GM10248 (cell line): ENCODE results near the gene PRSS12.

Experiments used
- CTCF ChIA-PET: fragments of 300-600 bp; sonication (Branson Sonifier 250); formaldehyde crosslinking; extraction: SDS; loops from one replicate; lab custom pipeline; 2021; ENCODE audit warnings: antibody characterized with exemption; lab: Yijun Ruan, JAX
- POLR2A ChIA-PET: fragments of 350-650 bp; sonication (Branson Sonifier 250); formaldehyde crosslinking; extraction: SDS; loops from one replicate; lab custom pipeline; 2020; ENCODE audit warnings: antibody characterized with exemption; lab: Yijun Ruan, JAX
- DNase-seq: peaks from one replicate; pipeline ENCODE4 v3.0.0; 2012; ENCODE audit errors: extremely low spot score
- TF ChIP-seq, protein P1 (sequence below): IDR thresholded peaks from 2 replicates; pipeline ENCODE4 v1.5.1; 2012; ENCODE audit warnings: mild to moderate bottlenecking, low read depth; ENCODE audit errors: extremely low read depth, missing control alignments, control extremely low read depth

Gene PRSS12

DNA sequence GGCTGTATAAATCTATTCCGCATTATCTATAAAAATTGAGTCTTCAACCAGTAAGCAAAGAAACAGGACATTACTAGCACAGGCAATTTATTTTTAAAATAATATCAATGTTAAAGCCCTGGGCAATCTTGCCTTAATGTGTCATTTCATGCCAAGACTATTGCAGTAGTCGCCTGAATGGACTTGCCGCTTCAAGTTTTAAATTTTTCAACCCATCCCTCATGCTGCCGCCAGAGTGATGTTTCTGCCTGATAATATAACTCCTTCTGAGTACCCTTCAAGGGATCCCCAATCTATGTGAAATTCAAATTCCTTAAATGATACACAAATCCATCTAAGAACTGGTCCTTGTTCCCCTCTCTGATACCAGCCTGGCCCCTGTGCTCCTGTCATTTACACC lies 66.9 kb downstream of the PRSS12 start:
- no peak for DNase-seq
- CTCF ChIA-PET: no interaction called here
- TF ChIP-seq, protein P1, sequence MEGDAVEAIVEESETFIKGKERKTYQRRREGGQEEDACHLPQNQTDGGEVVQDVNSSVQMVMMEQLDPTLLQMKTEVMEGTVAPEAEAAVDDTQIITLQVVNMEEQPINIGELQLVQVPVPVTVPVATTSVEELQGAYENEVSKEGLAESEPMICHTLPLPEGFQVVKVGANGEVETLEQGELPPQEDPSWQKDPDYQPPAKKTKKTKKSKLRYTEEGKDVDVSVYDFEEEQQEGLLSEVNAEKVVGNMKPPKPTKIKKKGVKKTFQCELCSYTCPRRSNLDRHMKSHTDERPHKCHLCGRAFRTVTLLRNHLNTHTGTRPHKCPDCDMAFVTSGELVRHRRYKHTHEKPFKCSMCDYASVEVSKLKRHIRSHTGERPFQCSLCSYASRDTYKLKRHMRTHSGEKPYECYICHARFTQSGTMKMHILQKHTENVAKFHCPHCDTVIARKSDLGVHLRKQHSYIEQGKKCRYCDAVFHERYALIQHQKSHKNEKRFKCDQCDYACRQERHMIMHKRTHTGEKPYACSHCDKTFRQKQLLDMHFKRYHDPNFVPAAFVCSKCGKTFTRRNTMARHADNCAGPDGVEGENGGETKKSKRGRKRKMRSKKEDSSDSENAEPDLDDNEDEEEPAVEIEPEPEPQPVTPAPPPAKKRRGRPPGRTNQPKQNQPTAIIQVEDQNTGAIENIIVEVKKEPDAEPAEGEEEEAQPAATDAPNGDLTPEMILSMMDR: no peak
- POLR2A ChIA-PET: no interaction called here

DNA sequence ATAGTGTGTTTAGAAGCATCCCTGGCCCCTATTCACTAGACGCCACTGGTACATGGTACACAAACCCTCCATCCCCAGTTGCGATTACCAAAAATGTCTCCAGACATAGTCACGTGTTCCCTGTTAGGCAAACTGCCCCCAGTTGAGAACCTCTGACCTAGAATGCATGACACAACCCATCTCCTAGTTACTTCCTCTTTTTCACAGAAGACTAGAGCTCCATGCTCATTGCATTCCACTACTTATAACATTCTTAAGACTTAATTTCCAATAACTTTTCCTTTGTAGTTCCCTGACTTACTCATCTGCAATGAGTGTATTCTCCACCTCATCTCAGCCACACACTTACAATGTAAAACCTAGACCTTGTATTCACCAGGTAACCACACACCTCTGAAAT lies 68.6 kb downstream of the PRSS12 start:
- TF ChIP-seq, protein P1: no peak
- CTCF ChIA-PET: interaction anchor here (0.7 to 1.6 kb wide), 4 partner anchors 10 to 69 kb away, joined by 3 to 5 read pairs (median 4); partner anchors contain the start of gene PRSS12
- POLR2A ChIA-PET: no interaction called here
- DNase-seq: peak; percentile 20

DNA sequence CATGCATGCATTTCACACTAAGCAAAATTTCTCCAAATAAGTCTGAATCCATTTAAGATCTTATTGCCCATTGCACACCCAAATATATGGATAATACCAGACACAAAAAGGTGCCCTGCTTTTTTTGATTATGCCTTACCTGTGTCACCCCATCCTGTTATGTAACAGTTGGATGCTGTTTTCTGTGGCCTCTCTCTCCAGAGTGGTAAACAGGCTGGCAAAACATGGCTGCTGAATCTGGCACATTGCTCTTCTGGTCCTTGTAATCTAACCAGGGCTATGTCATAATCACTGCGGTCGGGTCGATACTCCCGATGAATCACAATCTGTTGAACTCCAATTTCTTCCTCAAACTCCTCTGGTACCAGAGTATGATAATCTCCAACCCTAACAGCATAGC lies 70.1 kb downstream of the PRSS12 start:
- no peak for DNase-seq
- CTCF ChIA-PET: interaction anchor here (1.3 kb wide), 1 partner anchor 70 kb away, joined by 4 read pairs; the partner anchor contains the start of gene PRSS12
- TF ChIP-seq, protein P1: no peak
- POLR2A ChIA-PET: no interaction called here

DNA sequence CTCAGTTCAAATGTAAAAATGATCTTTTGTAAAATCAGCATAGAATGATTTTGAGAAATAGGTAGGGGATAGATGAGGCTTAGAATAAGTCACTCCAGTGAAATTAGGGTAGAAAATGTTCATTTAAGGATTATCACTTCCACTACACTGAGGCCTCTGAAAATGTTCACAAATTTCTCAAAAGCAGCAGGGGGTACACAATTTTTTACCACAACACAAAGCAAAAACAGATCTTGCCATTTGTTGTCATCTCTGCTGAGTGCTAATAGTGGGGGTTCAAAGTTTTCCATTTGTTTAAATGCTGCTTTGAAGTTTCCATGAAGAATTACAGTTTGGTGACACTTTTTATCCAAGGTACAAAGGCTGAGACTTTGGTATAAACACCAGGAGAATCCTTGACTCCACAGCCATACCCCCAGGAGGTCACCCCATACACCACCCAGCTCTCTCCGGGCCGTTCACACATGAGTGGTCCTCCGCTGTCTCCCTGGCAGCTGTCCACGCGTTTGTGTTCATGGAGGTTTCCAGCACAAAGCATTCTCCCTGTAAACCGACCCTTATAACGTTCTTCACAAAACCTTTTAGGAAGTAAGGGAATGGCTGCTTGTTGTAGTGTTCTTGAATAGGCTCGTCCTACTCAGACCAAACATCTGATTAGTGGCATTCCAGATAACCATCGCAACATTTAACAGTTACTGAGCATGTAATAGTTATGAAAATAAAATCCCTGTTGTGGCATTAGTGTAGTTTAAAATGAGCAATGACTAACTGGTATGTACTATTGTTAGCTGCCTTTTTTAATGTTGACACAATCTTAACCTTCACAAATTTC lies 71.0 kb downstream of the PRSS12 start:
- CTCF ChIA-PET: interaction anchor here (1.3 to 2.3 kb wide), 4 partner anchors 10 to 72 kb away, joined by 3 to 9 read pairs (median 4); partner anchors contain the start of gene PRSS12
- DNase-seq: no peak
- POLR2A ChIA-PET: no interaction called here
- TF ChIP-seq, protein P1: no peak

DNA sequence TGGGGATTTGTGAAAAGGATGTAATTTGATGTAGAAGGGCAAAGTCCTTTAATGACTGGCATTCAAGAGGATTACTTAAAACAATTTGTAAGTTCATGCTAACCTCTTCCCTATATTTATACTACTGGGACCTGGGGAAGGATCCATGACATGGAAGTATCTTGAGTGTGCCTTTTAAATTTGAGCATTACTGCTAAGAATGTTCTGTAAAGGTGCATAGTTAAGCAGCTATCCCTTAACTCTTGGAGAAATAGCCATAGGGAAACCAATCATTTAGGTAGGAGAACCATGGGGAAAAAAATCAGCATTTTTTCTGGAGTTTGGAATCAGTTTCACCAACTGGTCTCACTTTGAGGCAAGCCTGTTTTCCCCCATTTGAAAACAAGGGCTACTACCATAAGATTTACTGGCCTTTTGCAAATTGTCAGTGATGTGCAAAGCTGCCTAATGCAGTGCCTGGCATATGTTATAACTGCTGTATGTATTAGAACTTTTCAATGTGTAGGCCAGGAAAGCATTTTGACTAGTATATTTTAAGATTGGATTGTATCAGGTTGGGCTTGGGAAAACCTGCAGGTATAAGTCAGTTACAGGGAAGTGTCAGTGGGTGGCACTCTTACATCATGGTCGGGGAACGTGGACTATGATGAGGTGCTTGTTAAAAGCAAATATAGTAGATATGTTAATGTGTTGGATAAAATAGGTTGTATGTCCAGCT lies 72.1 kb downstream of the PRSS12 start:
- TF ChIP-seq, protein P1: peak; percentile 60
- ChIA-PET POLR2A (no interaction called here), CTCF (interaction anchor here (1.1 to 2.3 kb wide), 5 partner anchors 9 to 73 kb away, joined by 3 to 9 read pairs (median 4); partner anchors contain the start of gene PRSS12)
- peak; percentile 16 for DNase-seq

DNA sequence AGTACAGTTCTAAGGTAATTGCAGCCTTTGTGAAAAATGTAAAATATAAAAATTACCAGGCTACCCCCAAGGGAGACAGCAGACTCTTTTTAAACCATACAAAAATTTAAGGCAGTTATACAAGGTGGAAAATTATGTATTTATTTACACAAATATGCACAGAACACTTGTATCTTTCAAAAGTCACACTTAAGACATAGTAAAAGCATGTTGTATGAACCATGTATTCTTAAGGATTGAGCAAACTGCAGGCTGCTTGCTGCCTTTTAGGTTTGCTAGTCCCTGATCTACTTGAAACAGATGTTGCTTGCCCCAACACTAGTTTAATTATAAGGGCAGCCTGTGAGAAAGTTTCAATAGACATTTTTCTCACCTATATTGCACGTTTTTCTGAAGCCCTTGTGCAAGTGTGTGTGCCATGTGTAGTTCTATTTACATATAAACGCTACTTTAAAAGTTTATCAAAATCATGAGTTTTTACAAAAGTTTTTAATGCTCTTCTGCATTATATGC lies 72.8 kb downstream of the PRSS12 start:
- TF ChIP-seq, protein P1: no peak
- ChIA-PET POLR2A (no interaction called here), CTCF (interaction anchor here (1.1 to 2.3 kb wide), 4 partner anchors 8 to 74 kb away, joined by 3 to 9 read pairs (median 4); partner anchors contain the start of gene PRSS12)
- no peak for DNase-seq
